HEK293 (cell line): Measurements from ENCODE around the gene MPPE1.

Experiments
- ZBTB1 ChIP-seq: fragments of 450-650 bp; formaldehyde crosslinking; IDR thresholded peaks from 2 replicates; pipeline ENCODE4 v1.5.1; 2016; ENCODE audit warnings: missing biosample characterization, missing genetic modification characterization
- ZNF140 ChIP-seq: fragments of 450-650 bp; formaldehyde crosslinking; IDR thresholded peaks from 2 replicates; pipeline ENCODE4 v1.5.1; 2016; ENCODE audit warnings: missing biosample characterization, missing genetic modification characterization
- ZNF473 ChIP-seq: fragments of 450-650 bp; formaldehyde crosslinking; IDR thresholded peaks from 2 replicates; pipeline ENCODE4 v1.5.1; 2017; ENCODE audit warnings: missing biosample characterization, missing genetic modification characterization
- ZNF624 ChIP-seq: fragments of 450-650 bp; formaldehyde crosslinking; IDR thresholded peaks from 2 replicates; pipeline ENCODE4 v1.5.1; 2017; ENCODE audit warnings: missing biosample characterization, missing genetic modification characterization
- ZNF629 ChIP-seq: fragments of 450-650 bp; formaldehyde crosslinking; IDR thresholded peaks from 2 replicates; pipeline ENCODE4 v1.5.1; 2017; ENCODE audit warnings: missing biosample characterization, missing genetic modification characterization
- TF ChIP-seq, protein P1 (sequence below): fragments of 450-650 bp; formaldehyde crosslinking; IDR thresholded peaks from 2 replicates; pipeline ENCODE4 v1.5.1; 2016; ENCODE audit warnings: missing biosample characterization, missing genetic modification characterization
- TF ChIP-seq, protein P2 (sequence below): fragments of 450-650 bp; formaldehyde crosslinking; IDR thresholded peaks from 2 replicates; pipeline ENCODE4 v1.5.1; 2016; ENCODE audit warnings: missing biosample characterization, missing genetic modification characterization
- TF ChIP-seq, protein P3 (sequence below): fragments of 450-650 bp; formaldehyde crosslinking; IDR thresholded peaks from 2 replicates; pipeline ENCODE4 v1.5.1; 2016; ENCODE audit warnings: missing biosample characterization, missing genetic modification characterization
- TF ChIP-seq, protein P4 (sequence below): fragments of 450-650 bp; formaldehyde crosslinking; IDR thresholded peaks from 2 replicates; pipeline ENCODE4 v1.5.1; 2016; ENCODE audit warnings: missing biosample characterization, missing genetic modification characterization
- TF ChIP-seq, protein P5 (sequence below): fragments of 450-650 bp; formaldehyde crosslinking; IDR thresholded peaks from 2 replicates; pipeline ENCODE4 v1.5.1; 2016; ENCODE audit warnings: missing biosample characterization, missing genetic modification characterization

DNA sequence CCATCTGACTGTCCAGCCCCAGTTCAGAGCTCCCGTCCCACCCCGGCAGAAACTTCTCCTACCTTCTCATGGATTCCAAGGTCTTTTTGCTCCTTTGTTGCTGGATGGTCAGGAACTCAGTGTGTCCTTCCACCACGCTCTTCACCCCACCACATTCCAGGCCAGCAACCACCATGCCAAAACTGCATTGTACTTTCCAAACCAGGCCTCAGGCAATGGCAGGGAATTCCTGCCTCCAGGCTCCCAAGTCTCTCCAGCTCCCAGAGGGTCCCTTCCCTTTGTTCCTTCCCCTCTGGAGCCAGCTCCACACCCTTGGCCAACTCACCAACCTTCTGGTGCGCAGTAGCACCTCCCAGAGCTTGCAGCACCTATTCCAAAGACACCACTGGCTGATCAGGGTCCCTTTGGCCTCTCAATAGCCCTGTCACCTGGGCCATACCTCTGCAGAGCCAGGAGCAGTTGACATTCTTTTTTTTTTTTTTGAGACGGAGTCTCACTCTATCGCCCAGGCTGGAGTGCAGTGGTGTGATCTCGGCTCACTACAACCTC, 48.8 kb downstream of the MPPE1 start:
- TF ChIP-seq, protein P1, sequence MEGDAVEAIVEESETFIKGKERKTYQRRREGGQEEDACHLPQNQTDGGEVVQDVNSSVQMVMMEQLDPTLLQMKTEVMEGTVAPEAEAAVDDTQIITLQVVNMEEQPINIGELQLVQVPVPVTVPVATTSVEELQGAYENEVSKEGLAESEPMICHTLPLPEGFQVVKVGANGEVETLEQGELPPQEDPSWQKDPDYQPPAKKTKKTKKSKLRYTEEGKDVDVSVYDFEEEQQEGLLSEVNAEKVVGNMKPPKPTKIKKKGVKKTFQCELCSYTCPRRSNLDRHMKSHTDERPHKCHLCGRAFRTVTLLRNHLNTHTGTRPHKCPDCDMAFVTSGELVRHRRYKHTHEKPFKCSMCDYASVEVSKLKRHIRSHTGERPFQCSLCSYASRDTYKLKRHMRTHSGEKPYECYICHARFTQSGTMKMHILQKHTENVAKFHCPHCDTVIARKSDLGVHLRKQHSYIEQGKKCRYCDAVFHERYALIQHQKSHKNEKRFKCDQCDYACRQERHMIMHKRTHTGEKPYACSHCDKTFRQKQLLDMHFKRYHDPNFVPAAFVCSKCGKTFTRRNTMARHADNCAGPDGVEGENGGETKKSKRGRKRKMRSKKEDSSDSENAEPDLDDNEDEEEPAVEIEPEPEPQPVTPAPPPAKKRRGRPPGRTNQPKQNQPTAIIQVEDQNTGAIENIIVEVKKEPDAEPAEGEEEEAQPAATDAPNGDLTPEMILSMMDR (tag by site-specific recombination), result no peak
- TF ChIP-seq, protein P2, sequence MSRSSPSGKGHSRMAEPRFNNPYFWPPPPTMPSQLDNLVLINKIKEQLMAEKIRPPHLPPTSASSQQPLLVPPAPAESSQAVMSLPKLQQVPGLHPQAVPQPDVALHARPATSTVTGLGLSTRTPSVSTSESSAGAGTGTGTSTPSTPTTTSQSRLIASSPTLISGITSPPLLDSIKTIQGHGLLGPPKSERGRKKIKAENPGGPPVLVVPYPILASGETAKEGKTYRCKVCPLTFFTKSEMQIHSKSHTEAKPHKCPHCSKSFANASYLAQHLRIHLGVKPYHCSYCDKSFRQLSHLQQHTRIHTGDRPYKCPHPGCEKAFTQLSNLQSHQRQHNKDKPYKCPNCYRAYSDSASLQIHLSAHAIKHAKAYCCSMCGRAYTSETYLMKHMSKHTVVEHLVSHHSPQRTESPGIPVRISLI (tag by site-specific recombination), result no peak
- no peak for TF ChIP-seq ZNF473 (tag by site-specific recombination)
- TF ChIP-seq ZNF140 (tag by site-specific recombination), result no peak
- no peak for TF ChIP-seq ZNF624 (tag by site-specific recombination)
- TF ChIP-seq, protein P3, sequence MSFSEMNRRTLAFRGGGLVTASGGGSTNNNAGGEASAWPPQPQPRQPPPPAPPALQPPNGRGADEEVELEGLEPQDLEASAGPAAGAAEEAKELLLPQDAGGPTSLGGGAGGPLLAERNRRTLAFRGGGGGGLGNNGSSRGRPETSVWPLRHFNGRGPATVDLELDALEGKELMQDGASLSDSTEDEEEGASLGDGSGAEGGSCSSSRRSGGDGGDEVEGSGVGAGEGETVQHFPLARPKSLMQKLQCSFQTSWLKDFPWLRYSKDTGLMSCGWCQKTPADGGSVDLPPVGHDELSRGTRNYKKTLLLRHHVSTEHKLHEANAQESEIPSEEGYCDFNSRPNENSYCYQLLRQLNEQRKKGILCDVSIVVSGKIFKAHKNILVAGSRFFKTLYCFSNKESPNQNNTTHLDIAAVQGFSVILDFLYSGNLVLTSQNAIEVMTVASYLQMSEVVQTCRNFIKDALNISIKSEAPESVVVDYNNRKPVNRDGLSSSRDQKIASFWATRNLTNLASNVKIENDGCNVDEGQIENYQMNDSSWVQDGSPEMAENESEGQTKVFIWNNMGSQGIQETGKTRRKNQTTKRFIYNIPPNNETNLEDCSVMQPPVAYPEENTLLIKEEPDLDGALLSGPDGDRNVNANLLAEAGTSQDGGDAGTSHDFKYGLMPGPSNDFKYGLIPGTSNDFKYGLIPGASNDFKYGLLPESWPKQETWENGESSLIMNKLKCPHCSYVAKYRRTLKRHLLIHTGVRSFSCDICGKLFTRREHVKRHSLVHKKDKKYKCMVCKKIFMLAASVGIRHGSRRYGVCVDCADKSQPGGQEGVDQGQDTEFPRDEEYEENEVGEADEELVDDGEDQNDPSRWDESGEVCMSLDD, result no peak
- TF ChIP-seq, protein P4, sequence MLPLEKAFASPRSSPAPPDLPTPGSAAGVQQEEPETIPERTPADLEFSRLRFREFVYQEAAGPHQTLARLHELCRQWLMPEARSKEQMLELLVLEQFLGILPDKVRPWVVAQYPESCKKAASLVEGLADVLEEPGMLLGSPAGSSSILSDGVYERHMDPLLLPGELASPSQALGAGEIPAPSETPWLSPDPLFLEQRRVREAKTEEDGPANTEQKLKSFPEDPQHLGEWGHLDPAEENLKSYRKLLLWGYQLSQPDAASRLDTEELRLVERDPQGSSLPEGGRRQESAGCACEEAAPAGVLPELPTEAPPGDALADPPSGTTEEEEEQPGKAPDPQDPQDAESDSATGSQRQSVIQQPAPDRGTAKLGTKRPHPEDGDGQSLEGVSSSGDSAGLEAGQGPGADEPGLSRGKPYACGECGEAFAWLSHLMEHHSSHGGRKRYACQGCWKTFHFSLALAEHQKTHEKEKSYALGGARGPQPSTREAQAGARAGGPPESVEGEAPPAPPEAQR (tag by site-specific recombination), result no peak
- TF ChIP-seq ZNF629 (tag by site-specific recombination), result no peak
- TF ChIP-seq ZBTB1, result no peak
- TF ChIP-seq, protein P5, sequence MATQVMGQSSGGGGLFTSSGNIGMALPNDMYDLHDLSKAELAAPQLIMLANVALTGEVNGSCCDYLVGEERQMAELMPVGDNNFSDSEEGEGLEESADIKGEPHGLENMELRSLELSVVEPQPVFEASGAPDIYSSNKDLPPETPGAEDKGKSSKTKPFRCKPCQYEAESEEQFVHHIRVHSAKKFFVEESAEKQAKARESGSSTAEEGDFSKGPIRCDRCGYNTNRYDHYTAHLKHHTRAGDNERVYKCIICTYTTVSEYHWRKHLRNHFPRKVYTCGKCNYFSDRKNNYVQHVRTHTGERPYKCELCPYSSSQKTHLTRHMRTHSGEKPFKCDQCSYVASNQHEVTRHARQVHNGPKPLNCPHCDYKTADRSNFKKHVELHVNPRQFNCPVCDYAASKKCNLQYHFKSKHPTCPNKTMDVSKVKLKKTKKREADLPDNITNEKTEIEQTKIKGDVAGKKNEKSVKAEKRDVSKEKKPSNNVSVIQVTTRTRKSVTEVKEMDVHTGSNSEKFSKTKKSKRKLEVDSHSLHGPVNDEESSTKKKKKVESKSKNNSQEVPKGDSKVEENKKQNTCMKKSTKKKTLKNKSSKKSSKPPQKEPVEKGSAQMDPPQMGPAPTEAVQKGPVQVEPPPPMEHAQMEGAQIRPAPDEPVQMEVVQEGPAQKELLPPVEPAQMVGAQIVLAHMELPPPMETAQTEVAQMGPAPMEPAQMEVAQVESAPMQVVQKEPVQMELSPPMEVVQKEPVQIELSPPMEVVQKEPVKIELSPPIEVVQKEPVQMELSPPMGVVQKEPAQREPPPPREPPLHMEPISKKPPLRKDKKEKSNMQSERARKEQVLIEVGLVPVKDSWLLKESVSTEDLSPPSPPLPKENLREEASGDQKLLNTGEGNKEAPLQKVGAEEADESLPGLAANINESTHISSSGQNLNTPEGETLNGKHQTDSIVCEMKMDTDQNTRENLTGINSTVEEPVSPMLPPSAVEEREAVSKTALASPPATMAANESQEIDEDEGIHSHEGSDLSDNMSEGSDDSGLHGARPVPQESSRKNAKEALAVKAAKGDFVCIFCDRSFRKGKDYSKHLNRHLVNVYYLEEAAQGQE (tag by site-specific recombination), result no peak
